ENCODE measurements around the gene AIPL1.

The AIPL1 gene

DNA sequence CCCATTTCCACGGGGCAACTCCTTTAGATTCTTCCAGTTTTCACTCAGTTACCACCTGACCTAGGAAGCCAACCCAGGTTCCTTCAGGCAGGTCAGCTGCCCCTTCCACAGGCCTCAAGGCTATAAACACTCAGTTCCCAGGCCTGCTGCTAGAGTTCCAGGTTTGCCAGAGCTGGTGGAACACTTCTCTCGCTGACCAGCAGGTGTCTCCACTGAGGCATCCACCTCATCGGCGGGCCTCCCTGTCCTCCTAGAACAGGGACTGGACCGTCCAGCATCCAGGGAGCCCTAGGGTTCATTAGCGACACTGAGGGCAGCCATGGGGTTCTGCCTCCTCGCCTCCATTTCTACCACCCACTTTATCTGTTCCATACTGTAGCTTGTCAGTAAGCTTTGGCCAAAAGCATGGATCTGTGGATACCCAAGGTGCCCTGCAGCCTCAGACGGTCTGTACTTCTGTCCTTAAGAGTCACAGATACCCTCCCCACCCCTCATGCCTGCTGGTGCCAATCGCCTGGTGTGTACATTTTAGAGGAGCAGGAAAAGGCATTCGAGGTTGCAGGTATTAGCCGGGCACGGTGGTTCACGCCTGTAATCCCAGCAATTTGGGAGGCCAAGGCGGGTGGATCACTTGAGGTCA is 38.3 kb upstream of the AIPL1 start:
- Histone ChIP-seq H3K36me3 (ENCODE audit: low read length) (no peaks in the 10 kb centered on the region), H3K27ac (ENCODE audit: low read depth, low read length) (no peak overlapping the region), H4K20me1 (ENCODE audit: low read depth, low read length) (no peaks in the 10 kb centered on the region), H3K9me2 (replicated peaks; ENCODE audit: insufficient read depth, low read length) (no peaks in the 10 kb centered on the region), H3F3A (ENCODE audit: insufficient read depth) (no peaks in the 10 kb centered on the region), H3K4me2 (ENCODE audit: low read depth, low read length, poor library complexity, severe bottlenecking) (no peak overlapping the region), H3K4me3 (ENCODE audit: insufficient read depth, low read length, poor library complexity, severe bottlenecking) (no peak overlapping the region), H3K9me3 (ENCODE audit: insufficient read depth, low read length) (no peaks in the 10 kb centered on the region), H3K79me2 (ENCODE audit: insufficient read depth, low read length) (no peaks in the 10 kb centered on the region), H2AFZ (ENCODE audit: low read depth, low read length, severe bottlenecking) (no peak overlapping the region), H3K27me3 (ENCODE audit: low read length) (no peaks in the 10 kb centered on the region), H3K9ac (ENCODE audit: low read length) (no peak overlapping the region)
- peak; percentile 83 for TF ChIP-seq CTCF (IDR thresholded peaks at IDR 0.05; ENCODE audit: insufficient read depth, low read length, poor library complexity, severe bottlenecking)
- TF ChIP-seq EZH2phosphoT487 (conservative IDR thresholded peaks at IDR 0.05; ENCODE audit: low read length): no peak

GRCh38 chr17:6472517-6472916 is 37.6 kb upstream of the AIPL1 start:
- Histone ChIP-seq H2AFZ (ENCODE audit: low read depth, low read length, severe bottlenecking) (no peak overlapping the region), H3K27ac (ENCODE audit: low read depth, low read length) (no peak overlapping the region), H3K9me3 (ENCODE audit: insufficient read depth, low read length) (no peaks in the 10 kb centered on the region), H3K9me2 (replicated peaks; ENCODE audit: insufficient read depth, low read length) (no peaks in the 10 kb centered on the region), H3K79me2 (ENCODE audit: insufficient read depth, low read length) (no peaks in the 10 kb centered on the region), H3F3A (ENCODE audit: insufficient read depth) (no peaks in the 10 kb centered on the region), H3K36me3 (ENCODE audit: low read length) (no peaks in the 10 kb centered on the region), H3K4me2 (ENCODE audit: low read depth, low read length, poor library complexity, severe bottlenecking) (no peak overlapping the region), H3K9ac (ENCODE audit: low read length) (no peak overlapping the region), H3K27me3 (ENCODE audit: low read length) (no peaks in the 10 kb centered on the region), H3K4me3 (ENCODE audit: insufficient read depth, low read length, poor library complexity, severe bottlenecking) (no peak overlapping the region), H4K20me1 (ENCODE audit: low read depth, low read length) (no peaks in the 10 kb centered on the region)
- TF ChIP-seq CTCF (IDR thresholded peaks at IDR 0.05; ENCODE audit: insufficient read depth, low read length, poor library complexity, severe bottlenecking): no peak
- no peak for TF ChIP-seq EZH2phosphoT487 (conservative IDR thresholded peaks at IDR 0.05; ENCODE audit: low read length)

GRCh38 chr17:6471531-6472465 is 36.9 kb upstream of the AIPL1 start:
- Histone ChIP-seq H3K9ac (ENCODE audit: low read length) (no peak overlapping the region), H3K4me3 (ENCODE audit: insufficient read depth, low read length, poor library complexity, severe bottlenecking) (no peak overlapping the region), H3K27me3 (ENCODE audit: low read length) (no peaks in the 10 kb centered on the region), H3K9me3 (ENCODE audit: insufficient read depth, low read length) (no peaks in the 10 kb centered on the region), H3K27ac (ENCODE audit: low read depth, low read length) (no peak overlapping the region), H3F3A (ENCODE audit: insufficient read depth) (no peaks in the 10 kb centered on the region), H3K36me3 (ENCODE audit: low read length) (no peaks in the 10 kb centered on the region), H3K4me2 (ENCODE audit: low read depth, low read length, poor library complexity, severe bottlenecking) (no peak overlapping the region), H3K79me2 (ENCODE audit: insufficient read depth, low read length) (no peaks in the 10 kb centered on the region), H3K9me2 (replicated peaks; ENCODE audit: insufficient read depth, low read length) (no peaks in the 10 kb centered on the region), H2AFZ (ENCODE audit: low read depth, low read length, severe bottlenecking) (no peak overlapping the region), H4K20me1 (ENCODE audit: low read depth, low read length) (no peaks in the 10 kb centered on the region)
- TF ChIP-seq EZH2phosphoT487 (conservative IDR thresholded peaks at IDR 0.05; ENCODE audit: low read length) (no peak), CTCF (IDR thresholded peaks at IDR 0.05; ENCODE audit: insufficient read depth, low read length, poor library complexity, severe bottlenecking) (no peak)
